PFSK-1 (cell line): ENCODE measurements around the gene EFCC1.

ENCODE experiments used
- FOXP2 ChIP-seq: optimal IDR thresholded peaks from 2 replicates; pipeline ENCODE3; 2011; ENCODE audit warnings: borderline replicate concordance, control low read depth, inconsistent platforms; ENCODE audit not compliant: insufficient read depth; ENCODE audit errors: extremely low read length, extremely low read depth
- POLR2AphosphoS5 ChIP-seq: IDR thresholded peaks from 2 replicates; pipeline ENCODE4 v1.6.1; 2012; ENCODE audit warnings: low read depth, mild to moderate bottlenecking, control low read depth, low read length, moderate library complexity
- REST ChIP-seq, 2 experiments: IDR thresholded peaks; 2 replicates each; pipeline versions ENCODE4 v1.6.1 to v1.8.0; 2011 to 2012; ENCODE audit warnings: low read depth in 2 of 2, low read length in 2 of 2, control low read depth in 1 of 2, inconsistent platforms in 1 of 2, mild to moderate bottlenecking in 1 of 2, moderate library complexity in 1 of 2; ENCODE audit not compliant: insufficient read depth in 1 of 2
- SIN3A ChIP-seq: IDR thresholded peaks from 2 replicates; pipeline ENCODE4 v1.6.1; 2012; ENCODE audit warnings: mild to moderate bottlenecking, low read length, moderate library complexity, borderline replicate concordance; ENCODE audit not compliant: insufficient read depth
- TAF1 ChIP-seq: IDR thresholded peaks from 2 replicates; pipeline ENCODE4 v1.6.1; 2012; ENCODE audit warnings: low read length, control low read depth, borderline replicate concordance; ENCODE audit not compliant: insufficient read depth

EFCC1 gene

GRCh38 chr3:129046037-129046731 lies 45.1 kb downstream of the EFCC1 start:
- no peak for TF ChIP-seq TAF1
- TF ChIP-seq REST (IDR thresholded peaks at IDR 0.05; ENCODE audit: insufficient read depth in 1 of 2, low read depth in 2 of 2, low read length in 2 of 2): no peak
- no peak for TF ChIP-seq SIN3A
- TF ChIP-seq POLR2AphosphoS5: no peak
- TF ChIP-seq FOXP2: no peak

GRCh38 chr3:129046732-129047552 lies 45.8 kb downstream of the EFCC1 start:
- TF ChIP-seq FOXP2 (no peak), REST (IDR thresholded peaks at IDR 0.05; ENCODE audit: insufficient read depth in 1 of 2, low read depth in 2 of 2, low read length in 2 of 2) (no peak), POLR2AphosphoS5 (no peak), SIN3A (no peak), TAF1 (no peak)

- TF ChIP-seq TAF1: no peak
- TF ChIP-seq REST (IDR thresholded peaks at IDR 0.05; ENCODE audit: insufficient read depth in 1 of 2, low read depth in 2 of 2, low read length in 2 of 2): no peak
- TF ChIP-seq POLR2AphosphoS5: no peak
- TF ChIP-seq FOXP2: no peak
- TF ChIP-seq SIN3A: no peak
Measured at GRCh38 chr3:129047553-129047839, 46.4 kb downstream of the EFCC1 start.

GRCh38 chr3:129050556-129051295 lies 49.6 kb downstream of the EFCC1 start:
- no peak for TF ChIP-seq FOXP2
- TF ChIP-seq POLR2AphosphoS5: no peak
- no peak for TF ChIP-seq REST (IDR thresholded peaks at IDR 0.05; ENCODE audit: insufficient read depth in 1 of 2, low read depth in 2 of 2, low read length in 2 of 2)
- no peak for TF ChIP-seq SIN3A
- no peak for TF ChIP-seq TAF1
